Epidermal melanocyte (primary cell): ENCODE measurements around the gene SMC6.
A peak's percentile ranks its signal among the peaks of the same experiment; 100 is the strongest.

Experiments used
- DNase-seq: peaks from one replicate; pipeline ENCODE4 v3.0.0; 2011; ENCODE audit warnings: low spot score; ENCODE audit not compliant: insufficient read length

SMC6 gene

GRCh38 chr2:17649026-17649425, 104.6 kb downstream of the SMC6 start:
- DNase-seq = no peak

GRCh38 chr2:17648581-17648980, 105.0 kb downstream of the SMC6 start:
- DNase-seq = no peak

GRCh38 chr2:17646838-17647701, 106.5 kb downstream of the SMC6 start:
- no peak for DNase-seq

- peak; percentile 36 for DNase-seq
Measured at GRCh38 chr2:17646081-17646554, 107.5 kb downstream of the SMC6 start.

GRCh38 chr2:17644997-17645720, 108.5 kb downstream of the SMC6 start:
- DNase-seq = no peak

- DNase-seq = peak; percentile 69
Measured at GRCh38 chr2:17643031-17643615, 110.5 kb downstream of the SMC6 start.

- no peak for DNase-seq
Measured at GRCh38 chr2:17640406-17640805, 113.2 kb downstream of the SMC6 start.

GRCh38 chr2:17638196-17638743, 115.3 kb downstream of the SMC6 start:
- DNase-seq = no peak

GRCh38 chr2:17637131-17637906, 116.3 kb downstream of the SMC6 start:
- DNase-seq = no peak

GRCh38 chr2:17636257-17636656, 117.4 kb downstream of the SMC6 start:
- DNase-seq = no peak

- no peak for DNase-seq
Measured at GRCh38 chr2:17634997-17635396, 118.6 kb downstream of the SMC6 start.

GRCh38 chr2:17630089-17630488, 123.5 kb downstream of the SMC6 start:
- DNase-seq = no peak

- DNase-seq = no peak
Measured at GRCh38 chr2:17628349-17629261, 125.0 kb downstream of the SMC6 start.

- DNase-seq = no peak
Measured at GRCh38 chr2:17627434-17627833, 126.2 kb downstream of the SMC6 start.

GRCh38 chr2:17626986-17627385, 126.6 kb downstream of the SMC6 start:
- DNase-seq = no peak

- DNase-seq = no peak
Measured at GRCh38 chr2:17625446-17625845, 128.2 kb downstream of the SMC6 start.

GRCh38 chr2:17621781-17622180, 131.8 kb downstream of the SMC6 start:
- no peak for DNase-seq

- no peak for DNase-seq
Measured at GRCh38 chr2:17620841-17621240, 132.8 kb downstream of the SMC6 start.

- no peak for DNase-seq
Measured at GRCh38 chr2:17620280-17620679, 133.3 kb downstream of the SMC6 start.

GRCh38 chr2:17617955-17618354, 135.7 kb downstream of the SMC6 start:
- no peak for DNase-seq
